ENCODE data around the gene PDIK1L. TPM values are rescaled to one million over a fixed set of nuclear protein-coding genes. Genes with fewer than 3 reads are reported as not detected.

Gene PDIK1L
- total and polyA plus RNA-seq, 4 donors, result 3.2 to 9.2 (median 4.8) TPM

DNA sequence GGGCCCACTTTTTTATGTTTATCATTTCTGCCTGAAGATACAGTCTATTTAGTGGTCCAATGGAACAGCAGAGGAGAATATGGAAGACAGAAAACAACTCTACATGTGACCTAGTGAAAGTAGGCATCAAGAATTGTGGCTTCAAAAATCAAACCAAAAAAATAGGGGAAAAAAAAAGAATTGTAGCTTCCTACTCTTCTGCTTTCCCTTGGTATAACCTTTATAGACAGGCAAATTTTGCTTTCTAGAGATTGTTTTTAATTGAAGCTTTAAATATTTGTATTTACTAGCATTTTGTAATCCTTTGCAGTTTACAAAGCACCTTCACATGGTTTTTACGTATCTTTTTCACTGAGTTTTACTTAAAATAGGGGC, 14.3 kb downstream of the PDIK1L start:
- Histone ChIP-seq H3K27ac (ENCODE audit: low read depth in 1 of 2, low read length in 2 of 2) (peak overlapping the region in 1 of 2 donors; percentile 31), H3K36me3 (ENCODE audit: control insufficient read depth in 4 of 4, insufficient read depth in 3 of 4, low read depth in 1 of 4, low read length in 3 of 4) (peaks cover 0 to 6% (median 0%) of the 10 kb centered on the region in 4 donors), H3K27me3 (ENCODE audit: control insufficient read depth in 4 of 4, insufficient read depth in 4 of 4, low read length in 3 of 4) (no peaks in the 10 kb centered on the region), H3K9me3 (ENCODE audit: control insufficient read depth in 4 of 4, low read length in 3 of 4) (no peaks in the 10 kb centered on the region), H3K9ac (ENCODE audit: low read depth in 1 of 2, low read length in 2 of 2) (no peak overlapping the region), H3K4me1 (ENCODE audit: control insufficient read depth in 4 of 4, insufficient read depth in 4 of 4, low read length in 3 of 4) (peaks cover 7 to 19% (median 17%) of the 10 kb centered on the region in 4 donors), H3K4me3 (ENCODE audit: low read depth in 1 of 3, low read length in 3 of 3) (no peak overlapping the region)
- TF ChIP-seq NR2F2 (IDR thresholded peaks at IDR 0.05) (no peak), FOXA2 (IDR thresholded peaks at IDR 0.05) (no peak), GABPA (IDR thresholded peaks at IDR 0.05 in 1 of 2, conservative IDR thresholded peaks at IDR 0.05 in 1 of 2) (no peak), HNF4A (conservative IDR thresholded peaks at IDR 0.05) (no peak), RXRA (IDR thresholded peaks at IDR 0.05) (no peak), FOXA1 (IDR thresholded peaks at IDR 0.05) (no peak), HNF4G (IDR thresholded peaks at IDR 0.05) (no peak)
- TF ChIP-seq, protein P1, sequence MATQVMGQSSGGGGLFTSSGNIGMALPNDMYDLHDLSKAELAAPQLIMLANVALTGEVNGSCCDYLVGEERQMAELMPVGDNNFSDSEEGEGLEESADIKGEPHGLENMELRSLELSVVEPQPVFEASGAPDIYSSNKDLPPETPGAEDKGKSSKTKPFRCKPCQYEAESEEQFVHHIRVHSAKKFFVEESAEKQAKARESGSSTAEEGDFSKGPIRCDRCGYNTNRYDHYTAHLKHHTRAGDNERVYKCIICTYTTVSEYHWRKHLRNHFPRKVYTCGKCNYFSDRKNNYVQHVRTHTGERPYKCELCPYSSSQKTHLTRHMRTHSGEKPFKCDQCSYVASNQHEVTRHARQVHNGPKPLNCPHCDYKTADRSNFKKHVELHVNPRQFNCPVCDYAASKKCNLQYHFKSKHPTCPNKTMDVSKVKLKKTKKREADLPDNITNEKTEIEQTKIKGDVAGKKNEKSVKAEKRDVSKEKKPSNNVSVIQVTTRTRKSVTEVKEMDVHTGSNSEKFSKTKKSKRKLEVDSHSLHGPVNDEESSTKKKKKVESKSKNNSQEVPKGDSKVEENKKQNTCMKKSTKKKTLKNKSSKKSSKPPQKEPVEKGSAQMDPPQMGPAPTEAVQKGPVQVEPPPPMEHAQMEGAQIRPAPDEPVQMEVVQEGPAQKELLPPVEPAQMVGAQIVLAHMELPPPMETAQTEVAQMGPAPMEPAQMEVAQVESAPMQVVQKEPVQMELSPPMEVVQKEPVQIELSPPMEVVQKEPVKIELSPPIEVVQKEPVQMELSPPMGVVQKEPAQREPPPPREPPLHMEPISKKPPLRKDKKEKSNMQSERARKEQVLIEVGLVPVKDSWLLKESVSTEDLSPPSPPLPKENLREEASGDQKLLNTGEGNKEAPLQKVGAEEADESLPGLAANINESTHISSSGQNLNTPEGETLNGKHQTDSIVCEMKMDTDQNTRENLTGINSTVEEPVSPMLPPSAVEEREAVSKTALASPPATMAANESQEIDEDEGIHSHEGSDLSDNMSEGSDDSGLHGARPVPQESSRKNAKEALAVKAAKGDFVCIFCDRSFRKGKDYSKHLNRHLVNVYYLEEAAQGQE (IDR thresholded peaks at IDR 0.05), result no peak
- TF ChIP-seq, protein P2, sequence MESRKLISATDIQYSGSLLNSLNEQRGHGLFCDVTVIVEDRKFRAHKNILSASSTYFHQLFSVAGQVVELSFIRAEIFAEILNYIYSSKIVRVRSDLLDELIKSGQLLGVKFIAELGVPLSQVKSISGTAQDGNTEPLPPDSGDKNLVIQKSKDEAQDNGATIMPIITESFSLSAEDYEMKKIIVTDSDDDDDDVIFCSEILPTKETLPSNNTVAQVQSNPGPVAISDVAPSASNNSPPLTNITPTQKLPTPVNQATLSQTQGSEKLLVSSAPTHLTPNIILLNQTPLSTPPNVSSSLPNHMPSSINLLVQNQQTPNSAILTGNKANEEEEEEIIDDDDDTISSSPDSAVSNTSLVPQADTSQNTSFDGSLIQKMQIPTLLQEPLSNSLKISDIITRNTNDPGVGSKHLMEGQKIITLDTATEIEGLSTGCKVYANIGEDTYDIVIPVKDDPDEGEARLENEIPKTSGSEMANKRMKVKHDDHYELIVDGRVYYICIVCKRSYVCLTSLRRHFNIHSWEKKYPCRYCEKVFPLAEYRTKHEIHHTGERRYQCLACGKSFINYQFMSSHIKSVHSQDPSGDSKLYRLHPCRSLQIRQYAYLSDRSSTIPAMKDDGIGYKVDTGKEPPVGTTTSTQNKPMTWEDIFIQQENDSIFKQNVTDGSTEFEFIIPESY (IDR thresholded peaks at IDR 0.05), result no peak
- WGBS, result 72% methylated on average over 1 of the region's 1 CpG
- DNase-seq (ENCODE audit: low spot score), result no peak

DNA sequence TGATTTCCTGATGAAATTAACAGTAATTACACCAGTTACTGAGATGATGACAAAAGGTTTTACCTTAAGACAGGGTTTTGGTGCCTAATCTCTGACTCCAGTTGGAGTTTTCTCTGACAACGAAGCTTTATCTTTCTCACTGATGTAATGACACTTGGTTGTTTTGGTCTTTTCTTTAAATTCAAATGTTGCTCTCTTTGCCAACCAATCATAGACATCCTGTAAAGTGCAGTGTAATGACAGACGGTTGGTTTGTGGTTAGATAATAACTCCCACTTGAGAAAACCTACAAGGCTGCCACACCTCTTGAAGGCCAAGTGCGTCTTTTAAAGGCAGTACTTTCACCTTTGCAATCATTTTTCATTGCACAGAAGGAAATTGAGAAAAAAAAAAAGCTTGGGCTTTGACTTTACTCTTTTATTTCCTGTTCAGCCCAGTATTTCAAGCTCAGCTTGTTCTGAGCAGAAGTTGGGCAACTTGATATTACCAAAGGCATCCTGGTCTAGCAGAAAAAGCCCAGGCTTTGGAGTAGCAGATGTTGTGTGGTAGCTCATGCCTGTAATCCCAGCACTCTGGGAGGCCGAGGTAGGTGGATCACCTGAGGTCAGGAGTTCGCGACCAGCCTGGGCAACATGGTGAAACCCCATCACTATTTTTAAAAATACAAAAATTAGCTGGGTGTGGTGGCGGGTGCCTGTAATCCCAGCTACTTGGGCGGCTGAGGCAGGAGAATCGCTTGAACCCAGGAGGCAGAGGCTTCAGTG, 14.9 kb downstream of the PDIK1L start:
- DNase-seq (ENCODE audit: low spot score), result peak; percentile 52
- WGBS, result 76% methylated on average over 9 of the region's 9 CpGs

More for the DNA sequence above, 14.9 kb downstream of the PDIK1L start:
- no peak overlapping the region for H3K4me3 ChIP-seq (ENCODE audit: low read depth in 1 of 3, low read length in 3 of 3)
- H3K4me1 ChIP-seq (ENCODE audit: control insufficient read depth in 4 of 4, insufficient read depth in 4 of 4, low read length in 3 of 4), result peaks cover 7 to 19% (median 17%) of the 10 kb centered on the region in 4 donors
- H3K36me3 ChIP-seq (ENCODE audit: control insufficient read depth in 4 of 4, insufficient read depth in 3 of 4, low read depth in 1 of 4, low read length in 3 of 4), result peaks cover 0 to 6% (median 0%) of the 10 kb centered on the region in 4 donors
- H3K9ac ChIP-seq (ENCODE audit: low read depth in 1 of 2, low read length in 2 of 2), result no peak overlapping the region
- H3K27me3 ChIP-seq (ENCODE audit: control insufficient read depth in 4 of 4, insufficient read depth in 4 of 4, low read length in 3 of 4), result no peaks in the 10 kb centered on the region
- H3K27ac ChIP-seq (ENCODE audit: low read depth in 1 of 2, low read length in 2 of 2), result peak overlapping the region in 1 of 2 donors; percentile 31
- no peaks in the 10 kb centered on the region for H3K9me3 ChIP-seq (ENCODE audit: control insufficient read depth in 4 of 4, low read length in 3 of 4)
- TF ChIP-seq SP1 (IDR thresholded peaks at IDR 0.05) (peak; percentile 18), TAF1 (conservative IDR thresholded peaks at IDR 0.05) (no peak), RAD21 (IDR thresholded peaks at IDR 0.05) (no peak), YY1 (IDR thresholded peaks at IDR 0.05) (no peak)
- TF ChIP-seq, protein P3, sequence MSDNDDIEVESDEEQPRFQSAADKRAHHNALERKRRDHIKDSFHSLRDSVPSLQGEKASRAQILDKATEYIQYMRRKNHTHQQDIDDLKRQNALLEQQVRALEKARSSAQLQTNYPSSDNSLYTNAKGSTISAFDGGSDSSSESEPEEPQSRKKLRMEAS (IDR thresholded peaks at IDR 0.05), result no peak

All from liver (tissue), 9 donors.